GM12801 (cell line): ENCODE data around the gene PEX14.

Source experiments
- TF ChIP-seq, protein P1 (sequence below): IDR thresholded peaks from one replicate; pipeline ENCODE4 v1.5.1; 2011; ENCODE audit warnings: control low read depth; ENCODE audit not compliant: insufficient read length; ENCODE audit errors: extremely low read depth

The PEX14 gene

DNA sequence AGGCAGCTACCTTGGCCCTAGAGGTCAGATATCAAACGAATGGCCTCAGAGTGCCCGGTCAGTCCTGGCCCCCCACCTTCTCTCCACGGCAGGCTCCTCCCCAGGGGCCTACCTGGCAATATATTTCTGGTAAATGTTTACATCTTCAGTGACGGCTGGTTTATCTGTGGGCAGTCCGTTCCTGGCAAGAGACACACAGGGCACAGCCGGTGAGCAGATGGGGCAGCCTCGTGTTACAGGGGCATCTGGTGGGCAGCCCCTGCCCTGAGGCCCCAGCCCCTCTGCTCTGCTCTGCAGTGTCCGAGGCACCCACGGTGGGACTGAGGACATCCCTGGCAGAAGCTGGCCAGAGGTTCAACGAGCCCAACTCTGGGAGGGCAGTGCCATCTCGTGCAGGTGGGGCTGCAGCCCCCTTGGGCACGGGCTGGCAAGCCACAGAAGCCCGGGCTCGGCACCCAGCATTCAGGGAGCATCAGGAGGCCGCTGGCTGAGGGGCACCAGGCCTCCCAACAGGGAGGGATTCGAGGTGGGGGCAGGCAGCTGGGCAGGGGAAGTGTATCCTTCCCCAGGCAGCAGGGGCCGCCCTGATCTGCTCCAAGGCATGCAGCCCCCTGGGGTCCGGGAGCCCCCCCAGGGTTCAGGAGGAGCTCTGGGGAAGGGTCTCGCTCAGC lies 183.8 kb downstream of the PEX14 start:
- TF ChIP-seq, protein P1, sequence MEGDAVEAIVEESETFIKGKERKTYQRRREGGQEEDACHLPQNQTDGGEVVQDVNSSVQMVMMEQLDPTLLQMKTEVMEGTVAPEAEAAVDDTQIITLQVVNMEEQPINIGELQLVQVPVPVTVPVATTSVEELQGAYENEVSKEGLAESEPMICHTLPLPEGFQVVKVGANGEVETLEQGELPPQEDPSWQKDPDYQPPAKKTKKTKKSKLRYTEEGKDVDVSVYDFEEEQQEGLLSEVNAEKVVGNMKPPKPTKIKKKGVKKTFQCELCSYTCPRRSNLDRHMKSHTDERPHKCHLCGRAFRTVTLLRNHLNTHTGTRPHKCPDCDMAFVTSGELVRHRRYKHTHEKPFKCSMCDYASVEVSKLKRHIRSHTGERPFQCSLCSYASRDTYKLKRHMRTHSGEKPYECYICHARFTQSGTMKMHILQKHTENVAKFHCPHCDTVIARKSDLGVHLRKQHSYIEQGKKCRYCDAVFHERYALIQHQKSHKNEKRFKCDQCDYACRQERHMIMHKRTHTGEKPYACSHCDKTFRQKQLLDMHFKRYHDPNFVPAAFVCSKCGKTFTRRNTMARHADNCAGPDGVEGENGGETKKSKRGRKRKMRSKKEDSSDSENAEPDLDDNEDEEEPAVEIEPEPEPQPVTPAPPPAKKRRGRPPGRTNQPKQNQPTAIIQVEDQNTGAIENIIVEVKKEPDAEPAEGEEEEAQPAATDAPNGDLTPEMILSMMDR, result no peak

DNA sequence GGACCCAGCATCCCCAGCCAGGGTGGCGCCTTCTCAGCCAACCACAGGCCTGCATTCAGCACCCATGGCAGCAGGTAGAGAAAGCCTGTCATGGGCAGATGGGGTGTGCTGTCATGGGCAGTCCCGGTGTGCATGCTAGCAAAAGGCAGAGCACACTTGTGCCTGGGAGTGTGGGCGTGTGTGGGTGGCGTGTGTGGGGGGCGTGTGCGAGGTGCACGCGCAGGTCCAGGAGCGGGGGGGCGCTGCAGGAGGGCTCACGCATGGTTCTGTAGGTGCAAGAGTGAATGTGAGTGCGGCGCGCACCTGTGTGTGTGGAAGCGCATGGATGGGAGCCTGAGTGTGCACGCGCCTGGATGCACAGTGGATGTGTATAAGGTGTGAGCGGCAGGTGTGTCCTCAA lies 184.5 kb downstream of the PEX14 start:
- TF ChIP-seq, protein P1, result no peak

DNA sequence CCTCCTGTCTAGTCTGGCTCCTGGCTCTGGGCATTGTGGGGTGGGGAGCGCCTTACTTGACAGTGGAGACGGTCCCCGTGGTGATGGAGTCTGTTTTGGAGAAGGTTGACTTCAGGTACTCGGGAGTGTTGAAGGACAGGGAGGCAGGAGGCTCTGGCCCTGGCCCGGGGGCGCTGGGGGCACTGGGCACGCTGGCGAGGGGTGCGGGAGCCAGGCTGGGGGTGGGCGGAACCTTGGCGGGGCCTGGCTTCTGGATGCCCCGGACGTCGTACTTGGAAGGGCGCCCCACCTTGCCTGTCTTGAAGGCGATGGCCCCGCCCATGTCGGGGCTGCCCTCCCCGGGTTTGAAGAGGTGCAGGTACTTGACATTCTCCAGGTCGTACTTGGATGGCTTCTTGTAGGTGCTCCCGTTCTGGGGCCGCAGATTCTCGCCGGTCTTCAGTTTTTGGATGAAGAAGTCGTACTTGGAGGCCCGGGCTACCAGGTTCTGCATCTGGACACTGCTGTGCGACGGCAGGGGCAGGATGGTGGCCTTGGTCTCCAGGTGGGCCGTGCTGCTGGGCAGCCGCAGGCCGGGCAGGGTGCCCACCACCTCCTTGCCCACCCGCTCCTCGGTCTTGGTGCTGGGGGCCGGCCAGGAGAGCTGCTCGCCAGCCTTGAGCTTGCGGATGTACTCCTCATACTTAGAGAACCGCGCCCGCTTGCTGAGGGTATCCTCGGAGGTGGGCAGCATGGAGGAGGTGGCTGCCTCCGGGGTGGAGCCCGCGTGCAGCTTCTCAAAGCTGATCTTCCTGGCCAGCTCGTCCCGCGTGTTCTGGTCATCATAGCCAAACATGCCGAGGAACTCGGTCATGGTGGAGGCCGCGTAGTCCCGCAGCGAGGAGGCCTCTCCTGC lies 185.1 kb downstream of the PEX14 start:
- TF ChIP-seq, protein P1, result no peak

DNA sequence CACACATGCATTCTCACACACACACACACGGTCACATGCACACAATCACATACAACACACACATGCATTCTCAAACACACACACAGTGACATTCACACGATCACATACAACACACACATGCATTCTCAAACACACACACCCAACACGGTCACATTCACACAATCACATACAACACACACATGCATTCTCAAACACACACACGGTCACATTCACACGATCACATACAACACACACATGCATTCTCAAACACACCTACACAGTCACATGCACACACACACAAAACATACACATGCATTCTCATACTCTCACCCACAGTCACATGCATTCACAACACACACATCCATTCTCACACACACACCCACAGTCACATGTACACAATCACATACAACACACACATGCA lies 186.7 kb downstream of the PEX14 start:
- TF ChIP-seq, protein P1, result no peak

DNA sequence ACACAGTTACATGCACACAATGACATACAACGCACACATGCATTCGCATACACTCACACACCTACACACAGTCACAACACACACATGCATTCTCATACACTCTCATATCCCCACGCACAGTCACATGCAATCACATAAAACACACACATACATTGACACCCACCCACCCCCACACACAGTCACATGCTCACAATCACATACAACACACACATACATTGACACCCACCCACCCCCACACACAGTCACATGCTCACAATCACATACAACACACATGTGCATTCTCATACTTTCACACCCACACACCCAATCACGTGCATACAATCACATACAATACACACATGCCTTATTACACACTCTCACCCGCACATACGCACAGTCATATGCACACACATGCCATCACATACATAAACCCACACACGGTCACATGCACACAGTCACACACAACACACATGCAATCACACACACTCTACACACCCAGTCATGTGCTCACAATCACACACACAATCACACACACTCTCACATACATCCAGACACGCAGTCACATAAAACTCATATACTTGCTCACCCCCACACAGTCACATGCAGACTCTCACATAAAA lies 187.4 kb downstream of the PEX14 start:
- TF ChIP-seq, protein P1, result no peak

DNA sequence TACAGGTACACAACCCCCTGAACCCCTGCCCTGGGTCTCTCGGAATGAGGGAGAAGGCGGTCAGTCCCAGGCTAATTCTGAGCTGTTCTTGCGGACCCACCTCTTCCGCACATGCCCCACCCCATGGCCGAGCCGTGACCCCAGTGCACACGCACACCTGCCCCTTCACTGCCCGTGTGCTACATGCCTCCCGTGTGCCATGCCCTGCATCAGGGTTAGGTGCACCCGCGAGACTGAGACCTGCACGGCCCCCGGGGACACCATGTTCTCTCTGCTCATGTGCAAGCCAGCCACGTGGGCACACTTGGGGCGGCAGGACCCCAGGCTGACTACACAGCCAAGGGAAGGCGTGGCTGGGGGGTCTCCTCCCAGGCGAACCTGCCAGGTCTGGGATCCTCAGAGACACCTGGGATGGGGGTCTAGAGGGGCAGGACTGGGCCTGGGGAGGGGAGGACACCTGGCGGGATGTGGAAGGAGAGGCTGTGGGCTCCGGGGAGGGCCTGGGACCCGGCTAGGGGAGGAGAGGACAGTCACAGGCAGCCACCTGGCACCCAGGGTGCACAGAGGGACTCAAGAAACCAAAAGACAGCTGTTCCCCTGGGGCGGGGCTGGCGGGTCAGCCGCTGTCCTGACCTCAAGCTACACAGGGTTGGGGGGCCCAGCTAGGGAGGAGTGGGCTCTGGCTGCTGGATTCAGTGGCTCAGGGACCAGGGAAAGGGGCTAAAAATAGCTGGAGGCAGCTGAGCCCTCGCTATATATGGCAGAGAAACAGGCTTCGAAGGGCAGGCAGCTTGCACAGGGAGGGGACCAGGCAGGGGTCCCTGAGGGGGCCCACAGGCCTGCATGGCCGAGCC lies 188.3 kb downstream of the PEX14 start:
- TF ChIP-seq, protein P1, result no peak
